ENCODE results near the gene MAPK9. TPM values are rescaled to one million over a fixed set of nuclear protein-coding genes. Genes with fewer than 3 reads are reported as not detected.

The MAPK9 gene
- total RNA-seq = 19.1 and 29.3 TPM in 2 replicates

GRCh38 chr5:180291943-180292831 lies at the start of gene MAPK9:
Gene MAPK9 (minus strand): TSS chr5:180292083. CDS start chr5:180280561, 11,522 bp downstream.

DNA sequence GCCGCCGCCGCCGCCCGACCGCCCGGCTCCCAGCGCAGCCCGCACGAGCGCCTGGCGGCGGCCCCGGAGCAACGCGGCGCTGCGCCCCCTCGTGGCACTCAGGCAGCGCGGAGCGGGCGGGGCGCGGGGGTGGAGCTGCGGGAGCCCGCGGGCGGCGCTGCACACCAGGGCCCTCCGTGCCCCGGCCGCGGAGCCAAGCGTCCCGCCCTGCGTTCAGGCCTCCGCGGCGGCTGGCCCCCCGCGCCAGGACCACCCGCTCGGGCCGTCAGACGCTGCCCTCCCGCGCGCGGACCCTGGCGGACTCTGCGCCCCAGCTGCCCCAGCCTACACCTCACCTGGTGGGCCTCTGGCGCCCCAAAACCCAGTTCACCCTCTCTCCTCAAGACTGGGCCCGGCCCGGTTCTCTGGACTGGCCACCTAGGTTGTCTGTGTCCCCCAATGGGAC lies 82.7 kb downstream of the MAPK9 start, which contains the start of gene RASGEF1C:
RASGEF1C (minus strand) TSS at position 75 of the 445 bp plus-strand sequence. CDS start 71,159 bp downstream, outside the sequence.

Other genes with a start within 250 kb of the MAPK9 start
- 15.2 and 18.4 TPM in 2 replicates for gene RNF130, start 220.3 kb downstream of the MAPK9 start, total RNA-seq
- not detected in 2 replicates for gene RASGEF1C, start 82.9 kb downstream of the MAPK9 start, total RNA-seq
- 147 and 206 TPM in 2 replicates for gene GFPT2, start 61.3 kb upstream of the MAPK9 start, total RNA-seq
- 6.2 and 9.6 TPM in 2 replicates for gene CNOT6, start 202.3 kb upstream of the MAPK9 start, total RNA-seq